HEK293T (cell line): ENCODE results near the gene NEB.

Experiments used
- HDGF ChIP-seq: fragments of 450-650 bp; IDR thresholded peaks from 2 replicates; pipeline ENCODE4 v1.6.1; 2017; ENCODE audit warnings: antibody characterized with exemption, borderline replicate concordance
- L3MBTL2 ChIP-seq: fragments of 450-650 bp; conservative IDR thresholded peaks from 2 replicates; pipeline ENCODE4 v1.6.1; 2016; ENCODE audit warnings: mild to moderate bottlenecking
- TF ChIP-seq, protein P1 (sequence below): fragments of 450-650 bp; IDR thresholded peaks from 2 replicates; pipeline ENCODE4 v1.6.1; 2016

DNA sequence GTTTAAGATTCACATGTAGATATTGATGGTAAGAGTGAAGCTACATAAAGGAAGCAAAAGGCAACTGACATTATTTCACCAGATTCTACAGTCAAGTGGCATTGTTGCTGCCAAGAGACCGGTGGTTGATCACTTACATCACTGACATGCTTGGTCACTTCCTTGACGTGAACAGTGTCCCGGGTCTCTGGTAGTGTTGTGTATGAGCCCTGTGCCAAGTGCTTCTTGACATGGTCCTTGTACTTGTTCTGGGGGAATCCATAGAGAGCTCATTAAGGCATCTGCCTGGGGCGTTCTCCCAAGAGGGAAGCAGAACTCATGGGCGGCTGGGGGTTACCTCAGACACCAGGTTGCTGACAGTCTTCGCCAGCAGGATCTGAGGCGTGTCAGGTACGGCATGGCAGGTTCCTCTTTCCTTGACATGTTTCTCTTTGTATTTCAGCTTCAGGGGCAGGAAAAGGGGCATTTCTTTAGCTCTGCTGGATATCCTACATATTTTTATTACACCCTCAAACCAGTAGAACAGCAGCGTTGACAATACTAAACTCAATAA is 208.4 kb downstream of the NEB start:
- TF ChIP-seq HDGF (no peak), L3MBTL2 (no peak)
- TF ChIP-seq, protein P1, sequence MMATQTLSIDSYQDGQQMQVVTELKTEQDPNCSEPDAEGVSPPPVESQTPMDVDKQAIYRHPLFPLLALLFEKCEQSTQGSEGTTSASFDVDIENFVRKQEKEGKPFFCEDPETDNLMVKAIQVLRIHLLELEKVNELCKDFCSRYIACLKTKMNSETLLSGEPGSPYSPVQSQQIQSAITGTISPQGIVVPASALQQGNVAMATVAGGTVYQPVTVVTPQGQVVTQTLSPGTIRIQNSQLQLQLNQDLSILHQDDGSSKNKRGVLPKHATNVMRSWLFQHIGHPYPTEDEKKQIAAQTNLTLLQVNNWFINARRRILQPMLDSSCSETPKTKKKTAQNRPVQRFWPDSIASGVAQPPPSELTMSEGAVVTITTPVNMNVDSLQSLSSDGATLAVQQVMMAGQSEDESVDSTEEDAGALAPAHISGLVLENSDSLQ, result no peak
